Caki2 (cell line): ENCODE results near the gene MLEC. TPM values are rescaled to one million over a fixed set of nuclear protein-coding genes. Genes with fewer than 3 reads are reported as not detected.

Experiments used
- DNase-seq: peaks from one replicate; pipeline ENCODE4 v3.0.0-alpha.2; 2015; ENCODE audit warnings: low read depth
- in situ Hi-C: cut with HindIII; loops from 2 replicates; pipeline ENCODE4 v1.10.0; 2016; ENCODE audit warnings: low sequenced_read_pairs, low pct_unique_long_range_greater_than_20kb, mixed read lengths
- total RNA-seq: library from RNA; depleted of rRNA; stranded (reverse); fragments of >200 nt; shearing (Covaris generic); gene quantifications from 2 replicates; pipeline ENCODE4 v1.2.3, GENCODE V29; 2014; ENCODE audit warnings: low replicate concordance

Gene MLEC
- total RNA-seq, 1 experiment from 2014 or later, result 80.6 TPM

- in situ Hi-C loops, result no loop called here
- peak; percentile 68 for DNase-seq
These were observed 23.3 kb downstream of the MLEC start, which contains the start of gene UNC119B for GRCh38 chr12:120710031-120710804. Gene UNC119B, plus strand, starts transcription at chr12:120710458. Its CDS starts 17 bp downstream, at chr12:120710475.

DNA sequence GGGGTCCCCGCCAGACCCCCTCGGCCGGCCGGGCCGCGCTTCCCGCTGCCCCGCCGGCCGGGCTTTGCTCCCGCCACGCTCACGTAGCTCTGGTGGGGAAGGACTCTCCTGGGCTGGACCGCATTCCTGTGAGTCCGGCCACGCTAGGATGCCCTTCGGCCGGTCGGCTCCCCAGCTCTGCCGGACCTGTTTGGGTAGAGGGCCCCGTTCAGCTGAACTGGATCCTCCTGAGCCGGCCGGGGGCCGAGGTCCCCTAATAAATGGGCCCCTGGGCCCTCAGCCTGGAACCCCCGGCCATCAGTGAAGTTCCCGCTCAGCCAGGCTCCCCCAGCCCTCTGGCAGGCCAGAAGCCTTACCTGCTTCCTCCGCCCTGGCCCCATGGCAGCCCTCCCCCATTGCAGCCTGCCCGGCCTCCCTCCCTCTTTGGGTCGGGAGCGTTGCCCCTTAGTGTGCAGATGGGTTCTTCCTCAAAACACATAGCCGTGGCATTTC is 23.9 kb downstream of the MLEC start:
- in situ Hi-C loops, result no loop called here
- peak; percentile 30 for DNase-seq

DNA sequence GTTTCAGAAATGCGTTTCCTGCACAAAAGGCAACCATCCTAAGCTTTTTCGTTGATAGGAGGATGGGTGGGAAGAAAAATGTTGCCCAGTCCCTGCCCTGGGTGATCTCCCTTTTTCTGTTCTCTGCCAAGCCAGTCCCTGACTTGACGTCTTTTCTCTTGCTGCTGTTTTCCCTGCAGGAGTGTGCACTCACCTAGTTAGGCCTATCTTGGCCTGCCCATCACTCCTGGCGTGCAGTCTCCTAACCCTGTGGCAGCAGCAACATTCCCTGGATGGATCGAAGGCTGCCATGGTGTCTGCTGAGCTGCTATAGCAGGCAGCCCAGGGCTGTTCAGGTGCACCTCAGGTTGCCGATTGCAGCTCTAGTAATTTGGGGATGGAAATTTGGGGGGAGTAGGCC is 24.5 kb downstream of the MLEC start:
- DNase-seq, result no peak
- in situ Hi-C loops, result no loop called here

DNA sequence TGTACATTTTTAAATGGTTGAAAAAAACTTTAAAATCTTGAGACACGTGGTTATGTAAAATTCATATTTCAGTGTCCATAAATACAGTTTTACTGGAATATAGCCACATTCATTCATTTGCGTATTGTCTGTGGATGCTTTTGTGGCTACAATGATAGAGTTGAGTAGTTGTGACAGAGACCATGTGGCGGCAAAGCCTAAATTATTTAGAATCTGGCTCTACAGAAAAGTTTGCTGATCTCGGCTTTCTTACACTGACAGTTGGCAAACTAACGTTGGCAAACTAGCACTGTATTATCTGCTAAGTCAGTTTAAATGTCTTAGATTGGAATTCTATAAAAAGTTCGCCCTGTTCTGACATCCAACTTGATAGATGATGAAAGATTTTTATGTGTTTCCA is 25.7 kb downstream of the MLEC start:
- DNase-seq, result no peak
- in situ Hi-C loops, result no loop called here

DNA sequence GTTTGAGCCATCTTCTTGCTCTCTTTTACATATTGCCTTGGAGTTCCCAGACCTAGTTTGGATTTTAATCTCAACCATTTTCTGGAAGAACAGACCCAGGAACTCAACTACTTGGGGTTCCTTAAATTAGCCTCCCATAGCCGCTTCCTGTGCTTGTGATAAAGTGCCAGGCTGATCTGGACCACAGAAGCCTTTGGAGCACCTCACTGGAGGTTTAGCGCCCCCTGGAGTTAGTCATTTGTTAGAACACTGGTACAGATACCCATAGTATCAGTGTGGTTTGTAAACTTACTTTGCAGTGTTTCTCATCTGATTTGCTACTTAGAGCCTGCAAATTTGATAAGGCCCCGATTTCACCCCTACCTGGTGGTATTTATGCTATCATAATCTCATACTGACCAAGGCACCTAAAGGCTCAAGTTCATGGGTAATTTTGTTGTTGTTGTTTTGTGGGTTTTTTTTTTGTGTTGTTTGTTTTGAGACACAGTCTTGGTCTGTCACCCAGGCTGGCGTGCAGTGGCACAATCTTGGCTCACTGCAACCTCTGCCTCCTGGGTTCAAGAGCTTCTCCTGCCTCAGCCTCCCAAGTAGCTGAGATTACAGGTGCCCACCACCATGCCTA is 27.0 kb downstream of the MLEC start:
- DNase-seq, result peak; percentile 45
- in situ Hi-C loops, result no loop called here

GRCh38 chr12:120718055-120718454 is 31.1 kb downstream of the MLEC start:
- no peak for DNase-seq
- in situ Hi-C loops, result no loop called here

DNA sequence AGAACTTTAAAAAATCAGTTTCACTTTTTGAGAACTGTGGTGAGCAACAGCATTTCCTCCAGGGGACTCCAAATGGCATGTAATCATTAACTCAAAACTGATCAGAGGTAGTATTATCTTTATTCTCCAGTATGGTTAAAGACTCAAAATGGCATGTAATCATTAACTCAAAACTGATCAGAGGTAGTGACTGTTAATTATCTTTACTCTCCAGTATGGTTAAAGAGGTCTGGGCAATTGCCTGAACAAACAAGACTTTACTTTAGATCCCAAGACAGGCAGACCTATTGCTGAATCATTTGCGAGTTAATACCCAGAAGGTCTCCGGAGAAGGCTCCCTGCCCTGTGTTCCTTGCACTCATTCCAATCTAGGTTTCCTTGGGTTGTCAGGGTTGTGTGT is 32.1 kb downstream of the MLEC start:
- DNase-seq, result peak; percentile 56
- in situ Hi-C loops, result no loop called here

DNA sequence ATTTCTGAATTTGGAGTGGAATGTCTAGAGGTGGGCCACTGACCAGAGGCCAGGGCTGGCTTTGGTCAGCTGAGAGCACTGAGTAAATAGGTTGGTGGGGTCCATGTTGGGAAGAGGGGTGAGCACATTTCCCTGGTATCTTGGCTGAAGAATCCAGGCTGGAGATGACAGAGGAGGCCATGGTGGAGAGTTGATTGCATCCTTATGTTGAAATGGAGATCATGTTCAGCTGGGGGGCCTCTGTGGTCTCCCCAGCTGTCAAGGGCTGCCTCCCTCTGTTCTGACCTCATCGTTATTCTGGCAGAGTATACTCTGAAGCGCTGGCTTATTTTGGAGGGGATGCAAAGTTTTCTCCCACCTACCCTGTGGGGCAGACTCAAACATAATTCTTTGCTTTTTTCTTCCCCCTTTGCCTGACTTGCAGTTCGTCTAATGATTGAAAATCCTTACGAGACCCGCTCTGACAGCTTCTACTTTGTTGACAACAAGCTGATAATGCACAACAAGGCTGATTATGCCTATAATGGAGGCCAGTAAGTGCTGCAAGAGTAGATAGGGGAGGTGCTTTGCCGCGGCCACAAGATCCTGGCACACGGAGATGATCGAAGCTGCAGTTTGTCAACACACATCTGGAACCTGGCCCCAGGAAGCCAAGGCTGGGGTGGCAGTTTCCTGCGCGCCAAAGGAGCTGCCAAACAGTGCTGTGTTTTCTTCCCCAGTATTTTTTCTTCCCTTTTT is 32.7 kb downstream of the MLEC start:
- in situ Hi-C loops, result no loop called here
- DNase-seq, result no peak

- in situ Hi-C loops, result no loop called here
- peak; percentile 49 for DNase-seq
These were observed 33.5 kb downstream of the MLEC start for GRCh38 chr12:120720234-120720986.

DNA sequence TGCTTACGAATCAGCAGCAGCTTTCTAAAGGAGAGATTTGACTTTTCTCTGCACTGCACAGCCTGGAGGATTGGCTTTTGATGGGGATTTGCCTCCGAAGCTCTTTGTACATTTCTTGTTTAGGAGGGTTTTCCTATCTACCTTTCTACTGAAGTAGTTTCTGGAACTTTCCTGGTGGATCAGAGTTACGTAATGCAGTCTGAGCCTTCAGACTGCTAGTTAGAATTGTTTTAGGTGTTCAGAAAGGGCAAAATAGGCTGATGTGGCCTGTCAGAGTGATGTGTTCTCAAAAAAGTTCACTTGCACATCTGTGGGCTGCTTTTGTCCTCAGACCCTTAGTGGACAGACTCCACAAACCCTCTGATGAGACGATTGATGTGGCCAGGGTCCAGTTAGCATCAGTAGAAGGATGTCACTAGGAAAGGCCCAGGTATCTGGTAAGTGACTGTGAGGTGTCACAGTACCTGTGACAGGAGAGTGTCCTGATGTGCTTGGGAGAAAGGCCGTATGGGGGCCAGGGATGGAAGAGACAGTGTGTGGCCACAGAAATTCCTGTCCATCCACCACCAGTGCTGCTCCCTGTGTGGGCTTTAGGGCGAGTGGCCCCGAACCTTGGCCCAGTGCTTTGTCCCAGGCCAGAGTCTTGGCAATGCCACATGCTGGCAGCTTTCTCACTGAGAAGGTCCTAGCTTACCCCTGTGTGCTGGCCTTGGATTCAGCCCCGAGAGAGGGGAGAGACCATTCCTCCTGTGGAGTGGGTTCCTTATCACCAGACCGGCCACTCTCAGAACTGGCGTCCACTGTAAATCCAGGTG is 34.2 kb downstream of the MLEC start:
- in situ Hi-C loops, result no loop called here
- no peak for DNase-seq

GRCh38 chr12:120721866-120722265 is 34.9 kb downstream of the MLEC start:
- DNase-seq, result no peak
- in situ Hi-C loops, result no loop called here

DNA sequence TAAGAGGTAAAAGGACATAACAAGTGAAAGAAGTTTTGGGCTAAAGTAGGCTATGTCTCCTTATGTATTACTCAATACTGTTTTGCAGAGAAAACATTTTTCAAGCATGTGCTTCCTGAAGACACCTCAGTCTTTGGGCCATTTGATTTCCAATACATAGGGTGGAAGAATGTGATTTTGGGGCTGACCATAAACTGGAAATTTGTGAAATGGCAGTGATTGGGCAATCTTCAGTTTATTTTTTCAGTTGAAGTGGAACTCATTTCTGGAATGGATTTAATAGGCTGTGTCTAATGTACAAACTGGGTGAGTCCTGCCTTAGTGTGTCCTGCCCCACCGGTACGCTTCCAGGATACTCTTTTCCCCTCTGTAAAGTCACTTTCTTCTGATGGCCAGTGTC is 35.8 kb downstream of the MLEC start:
- DNase-seq, result no peak
- in situ Hi-C loops, result no loop called here

DNA sequence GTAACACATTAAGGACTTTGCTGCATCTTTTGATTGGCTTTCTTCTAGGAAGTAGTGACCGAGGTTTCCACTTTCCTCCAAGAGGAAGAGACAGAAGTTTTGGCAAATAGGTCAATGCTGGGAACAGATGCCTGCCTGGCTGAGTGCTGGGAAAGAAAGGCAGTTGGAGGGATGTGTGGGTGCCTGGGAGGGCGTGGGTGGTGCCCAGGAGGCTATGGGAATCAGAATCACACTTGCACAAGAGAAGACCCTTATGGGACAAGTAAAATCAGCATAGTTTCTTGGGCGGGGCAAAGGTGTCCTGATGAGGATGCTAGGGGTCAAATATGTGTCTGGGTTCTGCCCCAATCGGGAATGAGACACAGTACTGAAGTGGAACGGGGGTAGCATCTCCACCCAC is 37.8 kb downstream of the MLEC start:
- in situ Hi-C loops, result no loop called here
- no peak for DNase-seq

- in situ Hi-C loops, result no loop called here
- DNase-seq, result no peak
These were observed 38.3 kb downstream of the MLEC start for GRCh38 chr12:120725151-120725658.

DNA sequence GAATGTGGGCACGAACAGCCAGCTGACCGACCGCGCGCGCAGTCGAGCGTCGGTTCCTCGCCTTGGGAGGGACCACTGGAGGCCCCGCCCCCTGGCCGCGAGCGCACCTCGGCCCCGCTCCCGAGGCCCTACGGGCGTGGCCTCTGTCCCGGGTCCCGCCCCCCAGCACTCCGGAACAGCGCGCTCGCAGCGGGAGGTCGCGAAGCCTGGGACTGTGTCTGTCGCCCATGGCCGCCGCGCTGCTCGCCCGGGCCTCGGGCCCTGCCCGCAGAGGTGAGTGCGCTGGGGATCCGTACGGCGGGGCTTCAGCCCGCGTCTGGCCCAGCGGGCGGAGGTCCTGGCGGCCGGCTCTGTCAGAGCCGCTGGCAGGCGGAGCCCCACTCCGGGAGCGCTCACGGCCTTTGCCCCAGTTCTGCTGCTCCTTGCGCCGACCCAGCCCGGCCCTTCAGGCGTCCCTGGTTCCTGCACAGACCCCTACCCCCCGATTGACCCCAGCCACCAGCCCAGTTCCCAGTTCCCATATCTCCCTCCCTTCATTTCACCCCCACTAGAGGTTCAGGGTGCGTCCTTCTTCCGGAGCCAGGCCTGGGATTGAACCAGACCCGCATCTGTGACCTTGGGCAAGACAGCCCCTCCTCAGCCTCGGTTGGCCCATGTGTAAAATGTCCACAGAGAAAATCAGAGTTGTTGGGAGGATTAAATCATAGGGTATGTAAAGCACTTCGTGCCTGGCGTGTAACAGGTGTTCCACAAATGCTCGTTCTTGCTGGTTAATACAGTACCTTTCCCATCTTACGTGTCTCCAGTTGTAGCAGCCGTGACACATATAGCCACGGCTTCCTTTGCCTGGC is 38.9 kb downstream of the MLEC start, which contains the start of gene ACADS:
Gene ACADS (plus strand): TSS at position 168 of the 851 bp plus-strand sequence. CDS start 60 bp downstream, at position 228.
- peak; percentile 84 for DNase-seq
- in situ Hi-C loops, result no loop called here

DNA sequence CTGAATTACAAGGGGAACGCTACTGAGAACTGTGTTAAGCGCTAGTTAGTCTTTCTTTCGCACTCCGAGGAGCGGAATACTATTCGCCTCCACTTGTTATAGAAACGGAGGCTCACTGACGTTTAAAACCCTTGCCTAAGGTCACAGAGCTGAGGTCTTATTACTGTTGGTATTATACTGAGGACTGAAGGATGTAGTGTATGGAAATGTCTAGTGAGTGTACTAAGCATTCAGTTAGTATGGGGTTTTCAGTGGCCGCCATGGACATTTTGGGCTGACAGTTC is 39.5 kb downstream of the MLEC start:
- DNase-seq, result no peak
- in situ Hi-C loops, result no loop called here

DNA sequence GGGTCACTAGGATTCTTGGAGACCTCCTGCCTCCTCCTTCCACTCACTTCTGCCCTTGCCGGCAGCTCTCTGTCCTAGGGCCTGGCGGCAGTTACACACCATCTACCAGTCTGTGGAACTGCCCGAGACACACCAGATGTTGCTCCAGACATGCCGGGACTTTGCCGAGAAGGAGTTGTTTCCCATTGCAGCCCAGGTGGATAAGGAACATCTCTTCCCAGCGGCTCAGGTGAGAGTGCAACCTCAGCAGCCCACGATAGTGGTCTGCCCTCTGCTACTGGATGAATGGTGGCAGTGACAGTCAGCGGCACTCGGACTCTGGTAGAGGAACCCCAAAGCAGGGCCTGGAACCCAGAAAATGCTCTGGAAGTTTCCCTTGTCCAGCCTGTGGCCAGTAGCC is 40.0 kb downstream of the MLEC start:
- in situ Hi-C loops, result no loop called here
- no peak for DNase-seq
